H9 (cell line): ENCODE results near the gene U2AF1L4. TPM values are rescaled to one million over a fixed set of nuclear protein-coding genes. Genes with fewer than 3 reads are reported as not detected.

Experiments
- DNase-seq: peaks from one replicate; pipeline ENCODE4 v3.0.0-alpha.2; 2017
- H2AFZ ChIP-seq: one replicate; pipeline ENCODE4 v1.6.1; 2013; ENCODE audit warnings: mild to moderate bottlenecking, low read length, control low read depth, moderate library complexity
- H2AK5ac ChIP-seq: 2 replicates; pipeline ENCODE4 v1.6.1; 2013; ENCODE audit warnings: low read length, control low read depth, mixed read lengths; ENCODE audit not compliant: insufficient read length
- H2BK120ac ChIP-seq: one replicate; pipeline ENCODE4 v1.6.1; 2013; ENCODE audit warnings: low read depth, mild to moderate bottlenecking, low read length, control low read depth, inconsistent platforms; ENCODE audit not compliant: poor library complexity, severe bottlenecking
- H2BK12ac ChIP-seq: 2 replicates; pipeline ENCODE4 v1.6.1; 2013; ENCODE audit warnings: low read length, control low read depth, mixed read lengths, low read depth; ENCODE audit not compliant: insufficient read length
- H2BK15ac ChIP-seq: 2 replicates; pipeline ENCODE4 v1.6.1; 2013; ENCODE audit warnings: low read depth, low read length, control low read depth
- H2BK20ac ChIP-seq: one replicate; pipeline ENCODE4 v1.6.1; 2013; ENCODE audit warnings: low read depth, mild to moderate bottlenecking, low read length, control low read depth, inconsistent platforms; ENCODE audit not compliant: poor library complexity, severe bottlenecking
- H2BK5ac ChIP-seq: 2 replicates; pipeline ENCODE4 v1.6.1; 2013; ENCODE audit warnings: low read length, control low read depth, mixed read lengths; ENCODE audit not compliant: insufficient read length
- H3K14ac ChIP-seq: 2 replicates; pipeline ENCODE4 v1.6.1; 2013; ENCODE audit warnings: low read length, control low read depth; ENCODE audit not compliant: insufficient read depth
- H3K18ac ChIP-seq: 2 replicates; pipeline ENCODE4 v1.6.1; 2013; ENCODE audit warnings: low read depth, mild to moderate bottlenecking, mixed read lengths, low read length, control low read depth; ENCODE audit not compliant: insufficient read length
- H3K23ac ChIP-seq: 2 replicates; pipeline ENCODE4 v1.6.1; 2013; ENCODE audit warnings: low read length, control low read depth, mixed read lengths, low read depth; ENCODE audit not compliant: insufficient read length
- H3K23me2 ChIP-seq: 2 replicates; pipeline ENCODE4 v1.6.1; 2013; ENCODE audit warnings: low read depth, mild to moderate bottlenecking, mixed read lengths, low read length, control low read depth; ENCODE audit not compliant: insufficient read length, poor library complexity, severe bottlenecking
- H3K27ac ChIP-seq: 2 replicates; pipeline ENCODE4 v1.5.1; 2013; ENCODE audit warnings: low read length, control low read depth, mixed read lengths, low read depth; ENCODE audit not compliant: insufficient read length
- H3K27me3 ChIP-seq: 2 replicates; pipeline ENCODE4 v1.6.1; 2013; ENCODE audit warnings: low read length, control low read depth, inconsistent platforms; ENCODE audit not compliant: insufficient read depth
- H3K4ac ChIP-seq: 2 replicates; pipeline ENCODE4 v1.6.1; 2013; ENCODE audit warnings: low read depth, mild to moderate bottlenecking, control low read depth, inconsistent platforms, low read length, moderate library complexity
- H3K4me1 ChIP-seq: 2 replicates; pipeline ENCODE4 v1.6.1; 2013; ENCODE audit warnings: low read length, control low read depth, inconsistent platforms; ENCODE audit not compliant: insufficient read depth
- H3K4me2 ChIP-seq: 2 replicates; pipeline ENCODE4 v1.6.1; 2013; ENCODE audit warnings: low read length, control low read depth, mixed read lengths; ENCODE audit not compliant: insufficient read length, insufficient read depth
- H3K56ac ChIP-seq: 2 replicates; pipeline ENCODE4 v1.6.1; 2013; ENCODE audit warnings: low read depth, mild to moderate bottlenecking, mixed read lengths, low read length, control low read depth; ENCODE audit not compliant: insufficient read length
- H3K79me1 ChIP-seq: 2 replicates; pipeline ENCODE4 v1.6.1; 2013; ENCODE audit warnings: low read depth, mild to moderate bottlenecking, moderate library complexity, low read length, control low read depth, inconsistent platforms; ENCODE audit not compliant: insufficient read depth, poor library complexity, severe bottlenecking
- H3K79me2 ChIP-seq: 2 replicates; pipeline ENCODE4 v1.6.1; 2013; ENCODE audit warnings: low read length, control low read depth, inconsistent platforms; ENCODE audit not compliant: insufficient read depth
- H3K9ac ChIP-seq: 2 replicates; pipeline ENCODE4 v1.6.1; 2013; ENCODE audit warnings: low read length, control low read depth, mixed read lengths; ENCODE audit not compliant: insufficient read length; ENCODE audit errors: extremely low read depth
- H3K9me3 ChIP-seq: one replicate; pipeline ENCODE4 v1.6.1; 2013; ENCODE audit warnings: low read depth, low read length, inconsistent platforms; ENCODE audit not compliant: control insufficient read depth
- H3T11ph ChIP-seq: one replicate; pipeline ENCODE4 v1.6.1; 2013; ENCODE audit warnings: mild to moderate bottlenecking, low read length, control low read depth, inconsistent platforms
- H4K20me1 ChIP-seq: one replicate; pipeline ENCODE4 v1.6.1; 2013; ENCODE audit not compliant: control insufficient read depth, insufficient read length, insufficient read depth
- H4K5ac ChIP-seq: 2 replicates; pipeline ENCODE4 v1.6.1; 2013; ENCODE audit warnings: low read depth, mild to moderate bottlenecking, mixed read lengths, low read length, control low read depth; ENCODE audit not compliant: insufficient read length
- H4K8ac ChIP-seq: replicated peaks from 2 replicates; pipeline ENCODE4 v1.6.1; 2013; ENCODE audit warnings: low read length, control low read depth, mixed read lengths, low read depth; ENCODE audit not compliant: insufficient read length
- H4K91ac ChIP-seq: 2 replicates; pipeline ENCODE4 v1.6.1; 2013; ENCODE audit warnings: low read depth, mild to moderate bottlenecking, moderate library complexity, mixed read lengths, low read length, control low read depth; ENCODE audit not compliant: insufficient read length
- H3K27ac Mint-ChIP-seq, 3 experiments: 2 replicates in 2 of 3; 3 replicates in 1 of 3; pipeline ENCODE4 v1.8.0; 2020 to 2021; ENCODE audit warnings: mixed read lengths in 3 of 3, mild to moderate bottlenecking in 1 of 3, moderate library complexity in 1 of 3
- H3K27me3 Mint-ChIP-seq: 2 replicates; pipeline ENCODE4 v1.8.0; 2021; ENCODE audit warnings: low read depth, mild to moderate bottlenecking, moderate library complexity, mixed read lengths
- H3K36me3 Mint-ChIP-seq, 3 experiments: 2 replicates in 2 of 3; 3 replicates in 1 of 3; pipeline ENCODE4 v1.8.0; 2020 to 2021; ENCODE audit warnings: low read depth in 3 of 3, mixed read lengths in 3 of 3; ENCODE audit not compliant: insufficient read depth in 1 of 3
- H3K4me1 Mint-ChIP-seq, 2 experiments: 2 replicates each; pipeline ENCODE4 v1.8.0; 2020; ENCODE audit warnings: mixed read lengths in 2 of 2
- H3K4me3 Mint-ChIP-seq, 2 experiments: 2 replicates in 1 of 2; 3 replicates in 1 of 2; pipeline ENCODE4 v1.8.0; 2020 to 2021; ENCODE audit warnings: mild to moderate bottlenecking in 2 of 2, mixed read lengths in 2 of 2, moderate library complexity in 1 of 2
- H3K9me3 Mint-ChIP-seq, 2 experiments: 2 replicates in 1 of 2; 3 replicates in 1 of 2; pipeline ENCODE4 v1.8.0; 2020; ENCODE audit warnings: mild to moderate bottlenecking in 2 of 2, mixed read lengths in 2 of 2, moderate library complexity in 1 of 2
- WGBS: extraction: QIAGEN DNeasy Blood & Tissue Kit; methylation state at CpG from one replicate; pipeline ENCODE4 v1.1.7; 2013; ENCODE audit warnings: missing lambda C conversion rate, low lambda C conversion rate, mixed read lengths; ENCODE audit not compliant: insufficient read length; ENCODE audit errors: extremely low coverage; 5-methylcytosine and 5-hydroxymethylcytosine counted together
- total RNA-seq: library from RNA; stranded (reverse); gene quantifications from 2 replicates; pipeline ENCODE4 v1.2.1, GENCODE V29; 2021
- TF ChIP-seq, protein P1 (sequence below): fragments of 200-600 bp; sonication (generic); conservative IDR thresholded peaks from 3 replicates; pipeline ENCODE4 v1.8.0; 2021; ENCODE audit warnings: antibody characterized with exemption, mild to moderate bottlenecking

The U2AF1L4 gene
- total RNA-seq, 1 experiment from 2014 or later: 16.8 TPM

DNA sequence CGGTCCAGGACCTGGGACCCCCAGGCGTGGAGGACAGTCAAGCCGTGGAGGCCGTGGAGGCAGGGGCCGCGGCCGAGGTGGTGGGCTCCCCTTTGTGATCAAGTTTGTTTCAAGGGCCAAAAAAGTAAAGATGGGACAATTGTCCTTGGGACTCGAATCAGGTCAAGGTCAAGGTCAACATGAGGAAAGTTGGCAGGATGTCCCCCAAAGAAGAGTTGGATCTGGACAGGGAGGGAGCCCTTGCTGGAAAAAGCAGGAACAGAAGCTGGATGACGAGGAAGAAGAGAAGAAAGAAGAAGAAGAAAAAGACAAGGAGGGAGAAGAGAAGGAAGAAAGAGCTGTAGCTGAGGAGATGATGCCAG, 25.1 kb downstream of the U2AF1L4 start:
- Histone ChIP-seq H3K23me2 (peaks cover 18% of the 10 kb centered on the region), H3K23ac (no peak overlapping the region), H3K18ac (no peak overlapping the region), H2BK20ac (no peak overlapping the region), H2AK5ac (no peak overlapping the region), H3K27ac (no peak overlapping the region), H3K79me1 (no peaks in the 10 kb centered on the region), H3K79me2 (peaks cover 11% of the 10 kb centered on the region; the same call in 1 of the 2 replicates), H3K56ac (no peak overlapping the region), H4K20me1 (peaks cover 6% of the 10 kb centered on the region), H4K91ac (no peak overlapping the region), H2BK15ac (no peak overlapping the region), H4K5ac (no peak overlapping the region), H3K4me1 (peaks cover 4% of the 10 kb centered on the region; the same call in 1 of the 2 replicates), H2BK5ac (no peak overlapping the region), H3T11ph (no peak overlapping the region), H3K4ac (no peak overlapping the region), H3K9me3 (no peaks in the 10 kb centered on the region), H2AFZ (no peak overlapping the region), H3K4me2 (no peak overlapping the region), H3K14ac (no peak overlapping the region), H2BK12ac (no peak overlapping the region), H4K8ac (no peak overlapping the region), H3K27me3 (no peaks in the 10 kb centered on the region), H2BK120ac (no peak overlapping the region), H3K9ac (no peak overlapping the region)
- H3K36me3 Mint-ChIP-seq: peaks cover 28 to 49% (median 49%) of the 10 kb centered on the region in 3 experiments; a peak in 6 of 7 replicates
- TF ChIP-seq, protein P1, sequence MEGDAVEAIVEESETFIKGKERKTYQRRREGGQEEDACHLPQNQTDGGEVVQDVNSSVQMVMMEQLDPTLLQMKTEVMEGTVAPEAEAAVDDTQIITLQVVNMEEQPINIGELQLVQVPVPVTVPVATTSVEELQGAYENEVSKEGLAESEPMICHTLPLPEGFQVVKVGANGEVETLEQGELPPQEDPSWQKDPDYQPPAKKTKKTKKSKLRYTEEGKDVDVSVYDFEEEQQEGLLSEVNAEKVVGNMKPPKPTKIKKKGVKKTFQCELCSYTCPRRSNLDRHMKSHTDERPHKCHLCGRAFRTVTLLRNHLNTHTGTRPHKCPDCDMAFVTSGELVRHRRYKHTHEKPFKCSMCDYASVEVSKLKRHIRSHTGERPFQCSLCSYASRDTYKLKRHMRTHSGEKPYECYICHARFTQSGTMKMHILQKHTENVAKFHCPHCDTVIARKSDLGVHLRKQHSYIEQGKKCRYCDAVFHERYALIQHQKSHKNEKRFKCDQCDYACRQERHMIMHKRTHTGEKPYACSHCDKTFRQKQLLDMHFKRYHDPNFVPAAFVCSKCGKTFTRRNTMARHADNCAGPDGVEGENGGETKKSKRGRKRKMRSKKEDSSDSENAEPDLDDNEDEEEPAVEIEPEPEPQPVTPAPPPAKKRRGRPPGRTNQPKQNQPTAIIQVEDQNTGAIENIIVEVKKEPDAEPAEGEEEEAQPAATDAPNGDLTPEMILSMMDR: no peak
- H3K27ac Mint-ChIP-seq: peak overlapping the region in 2 of 3 experiments; percentile 11 to 89; a peak in 1 of 7 replicates
- WGBS: no CpG with 5 or more reads among the region's 9 CpGs
- peaks cover 21% of the 10 kb centered on the region in 2 experiments for H3K4me1 Mint-ChIP-seq
- no peak overlapping the region; a peak in 1 of 5 replicates for H3K4me3 Mint-ChIP-seq
- H3K27me3 Mint-ChIP-seq: no peaks in the 10 kb centered on the region; the same call in 1 of the 2 replicates
- H3K9me3 Mint-ChIP-seq: no peaks in the 10 kb centered on the region; a peak in 1 of 5 replicates
- no peak for DNase-seq
